Measurements from ENCODE around the gene ZNF74.

DNA sequence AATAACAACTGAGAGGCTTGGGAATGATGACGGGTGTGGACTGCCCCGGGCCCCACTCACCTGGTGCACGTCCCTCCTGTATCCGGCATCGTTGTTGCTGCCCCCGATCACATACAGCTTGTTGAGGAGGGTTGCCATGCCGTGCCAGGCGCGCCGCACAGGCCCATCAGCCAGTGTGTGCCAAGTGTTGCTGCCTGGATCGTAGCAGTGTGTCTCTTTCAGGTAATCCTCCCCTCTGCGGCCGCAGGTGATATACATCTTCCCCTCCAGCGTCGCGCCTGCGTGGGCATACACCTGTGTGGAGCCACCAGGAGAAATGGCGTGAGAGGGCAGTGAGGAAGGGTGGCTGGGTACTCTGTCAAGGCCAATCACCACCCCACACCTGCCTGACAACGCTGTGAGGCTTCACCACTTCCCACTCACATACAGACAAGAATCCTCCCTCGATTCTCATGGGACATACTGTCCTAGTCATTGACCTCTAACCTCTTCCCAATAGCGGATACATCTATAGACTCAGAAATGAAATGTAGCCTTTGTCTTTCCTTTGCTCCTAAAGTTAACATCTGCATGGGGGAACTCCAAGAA is 52.5 kb downstream of the ZNF74 start:
- TF ChIP-seq, protein P1, sequence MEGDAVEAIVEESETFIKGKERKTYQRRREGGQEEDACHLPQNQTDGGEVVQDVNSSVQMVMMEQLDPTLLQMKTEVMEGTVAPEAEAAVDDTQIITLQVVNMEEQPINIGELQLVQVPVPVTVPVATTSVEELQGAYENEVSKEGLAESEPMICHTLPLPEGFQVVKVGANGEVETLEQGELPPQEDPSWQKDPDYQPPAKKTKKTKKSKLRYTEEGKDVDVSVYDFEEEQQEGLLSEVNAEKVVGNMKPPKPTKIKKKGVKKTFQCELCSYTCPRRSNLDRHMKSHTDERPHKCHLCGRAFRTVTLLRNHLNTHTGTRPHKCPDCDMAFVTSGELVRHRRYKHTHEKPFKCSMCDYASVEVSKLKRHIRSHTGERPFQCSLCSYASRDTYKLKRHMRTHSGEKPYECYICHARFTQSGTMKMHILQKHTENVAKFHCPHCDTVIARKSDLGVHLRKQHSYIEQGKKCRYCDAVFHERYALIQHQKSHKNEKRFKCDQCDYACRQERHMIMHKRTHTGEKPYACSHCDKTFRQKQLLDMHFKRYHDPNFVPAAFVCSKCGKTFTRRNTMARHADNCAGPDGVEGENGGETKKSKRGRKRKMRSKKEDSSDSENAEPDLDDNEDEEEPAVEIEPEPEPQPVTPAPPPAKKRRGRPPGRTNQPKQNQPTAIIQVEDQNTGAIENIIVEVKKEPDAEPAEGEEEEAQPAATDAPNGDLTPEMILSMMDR (IDR thresholded peaks at IDR 0.05; ENCODE audit: low read depth, low read length), result no peak
- TF ChIP-seq POLR2A (IDR thresholded peaks at IDR 0.05; ENCODE audit: extremely low read depth, insufficient read length) (no peak), MYC (IDR thresholded peaks at IDR 0.05; ENCODE audit: low read depth, low read length) (no peak)
